B cell (primary cell): Measurements from ENCODE around the gene HMCN1. TPM values are rescaled to one million over a fixed set of nuclear protein-coding genes. Genes with fewer than 3 reads are reported as not detected.

Experiments used
- ATAC-seq: fragments of 200-7000 bp; cut with Tn5 transposase; one replicate; pipeline ENCODE4 v1.10.0; 2021; ENCODE audit warnings: low read depth, mild to moderate bottlenecking, moderate number of reproducible peaks, moderate library complexity
- CTCF ChIA-PET: fragments of 350-600 bp; sonication (Branson Sonifier 250); formaldehyde crosslinking; loops from one replicate; lab custom pipeline; 2021; ENCODE audit warnings: antibody characterized with exemption, inconsistent platforms; lab: Charles Lee
- POLR2A ChIA-PET: fragments of 350-600 bp; sonication (Branson Sonifier 250); formaldehyde crosslinking; loops from one replicate; lab custom pipeline; 2021; ENCODE audit warnings: antibody characterized with exemption; lab: Charles Lee
- DNase-seq: peaks from one replicate; pipeline ENCODE4 v3.0.0; 2013
- H2AFZ ChIP-seq: 2 replicates; pipeline ENCODE4 v1.6.1; 2012; ENCODE audit warnings: mild to moderate bottlenecking, low read depth, low read length; ENCODE audit not compliant: insufficient read depth, poor library complexity, severe bottlenecking
- H3K27ac ChIP-seq, 2 donors: 1 replicate in 1 of 2; 2 replicates in 1 of 2; pipeline ENCODE4 v1.5.1; 2012 to 2013; ENCODE audit warnings: low read length in 2 of 2, mild to moderate bottlenecking in 2 of 2, moderate library complexity in 1 of 2
- H3K27me3 ChIP-seq, 4 experiments: fragments of 200-600 bp in 1 of 4; sonication (generic) in 1 of 4; replicated peaks in 1 of 4; 1 replicate in 2 of 4; 2 replicates in 2 of 4; pipeline versions ENCODE4 v1.6.1 to v1.7.0; 2013 to 2016; ENCODE audit warnings: low read length in 3 of 4, mild to moderate bottlenecking in 2 of 4, mixed read lengths in 1 of 4, moderate library complexity in 1 of 4; ENCODE audit not compliant: insufficient read depth in 4 of 4, control insufficient read depth in 3 of 4; ENCODE audit errors: control extremely low read depth in 1 of 4
- H3K36me3 ChIP-seq, 2 experiments: replicated peaks in 1 of 2; 1 replicate in 1 of 2; 2 replicates in 1 of 2; pipeline versions ENCODE4 v1.6.1 to v1.7.1; 2013; ENCODE audit warnings: low read length in 1 of 2; ENCODE audit not compliant: insufficient read depth in 2 of 2, control insufficient read depth in 1 of 2; ENCODE audit errors: control extremely low read depth in 1 of 2, extremely low read depth in 1 of 2
- H3K4me1 ChIP-seq, 2 donors: fragments of 200-600 bp in 1 of 2; sonication (generic) in 1 of 2; 1 replicate in 1 of 2; 2 replicates in 1 of 2; pipeline versions ENCODE4 v1.5.1 to v1.6.1; 2013 to 2017; ENCODE audit warnings: low read length in 2 of 2; ENCODE audit not compliant: control insufficient read depth in 2 of 2, insufficient read depth in 2 of 2
- H3K4me2 ChIP-seq: replicated peaks from 2 replicates; pipeline ENCODE3; 2012; ENCODE audit warnings: mild to moderate bottlenecking, low read depth, low read length; ENCODE audit not compliant: poor library complexity, severe bottlenecking
- H3K4me3 ChIP-seq, 5 experiments: fragments of 200-600 bp in 1 of 5; sonication (generic) in 1 of 5; 1 replicate in 3 of 5; 2 replicates in 2 of 5; pipeline versions ENCODE4 v1.5.1 to v1.7.0; 2011 to 2016; ENCODE audit warnings: low read length in 4 of 5, mild to moderate bottlenecking in 4 of 5, low read depth in 2 of 5, control low read depth in 1 of 5, moderate library complexity in 1 of 5; ENCODE audit not compliant: insufficient read depth in 1 of 5; ENCODE audit errors: control extremely low read depth in 1 of 5, extremely low read depth in 1 of 5
- H3K79me2 ChIP-seq: fragments of 200-600 bp; sonication (generic); one replicate; pipeline ENCODE4 v1.6.0; 2016; ENCODE audit warnings: low read length; ENCODE audit not compliant: control insufficient read depth, insufficient read depth
- H3K9ac ChIP-seq: fragments of 200-600 bp; sonication (generic); 2 replicates; pipeline ENCODE4 v1.6.1; 2017; ENCODE audit warnings: mild to moderate bottlenecking, low read length, moderate library complexity
- H3K9me3 ChIP-seq, 3 donors: one replicate each; pipeline versions ENCODE4 v1.6.1 to v1.7.1; 2013; ENCODE audit warnings: low read length in 2 of 3; ENCODE audit not compliant: control insufficient read depth in 2 of 3, insufficient read depth in 1 of 3; ENCODE audit errors: control extremely low read depth in 1 of 3
- H4K20me1 ChIP-seq: 2 replicates; pipeline ENCODE4 v1.6.0; 2012; ENCODE audit warnings: mild to moderate bottlenecking, low read length; ENCODE audit not compliant: insufficient read depth, control insufficient read depth, poor library complexity, severe bottlenecking
- H3K27ac Mint-ChIP-seq: one replicate; pipeline ENCODE4 v1.8.0; 2021; ENCODE audit warnings: mixed read lengths
- H3K27me3 Mint-ChIP-seq: one replicate; pipeline ENCODE4 v1.8.0; 2021; ENCODE audit warnings: mixed read lengths
- H3K4me1 Mint-ChIP-seq: one replicate; pipeline ENCODE4 v1.8.0; 2021; ENCODE audit warnings: mixed read lengths
- H3K4me3 Mint-ChIP-seq: one replicate; pipeline ENCODE4 v1.8.0; 2021; ENCODE audit warnings: mixed read lengths
- H3K9me3 Mint-ChIP-seq: one replicate; pipeline ENCODE4 v1.8.0; 2022; ENCODE audit warnings: mixed read lengths; ENCODE audit not compliant: insufficient read depth
- CTCF ChIP-seq: fragments of 200-600 bp; IDR thresholded peaks from one replicate; pipeline ENCODE4 v1.8.0; 2022; ENCODE audit warnings: antibody characterized with exemption, mild to moderate bottlenecking
- EZH2 ChIP-seq: IDR thresholded peaks from 2 replicates; pipeline ENCODE4 v1.6.1; 2012; ENCODE audit warnings: borderline replicate concordance, low read depth, mild to moderate bottlenecking, moderate library complexity, low read length; ENCODE audit not compliant: insufficient read depth, poor library complexity, severe bottlenecking
- WGBS: methylation state at CpG from one replicate; pipeline ENCODE4 v1.1.5; 2013; ENCODE audit warnings: missing lambda C conversion rate; ENCODE audit not compliant: insufficient coverage; 5-methylcytosine and 5-hydroxymethylcytosine counted together
- intact Hi-C: fragments of 100-400 bp; cut with micrococcal nuclease; formaldehyde crosslinking; loops from one replicate; pipeline ENCODE4 v1.10.0; 2022
- polyA plus RNA-seq: library from polyadenylated mRNA; depleted of rRNA; stranded (reverse); fragments of >200 nt; gene quantifications from 2 replicates; pipeline ENCODE4 v1.2.3, GENCODE V29; 2012
- total RNA-seq, 2 donors: library from RNA; stranded (reverse); fragments of 120-200 nt in 1 of 2; gene quantifications; 1 replicate in 1 of 2; 2 replicates in 1 of 2; pipeline versions ENCODE4 v1.2.3 to v1.2.4, GENCODE V29; 2013 to 2022

HMCN1 gene
- total and polyA plus RNA-seq, 2 donors (not counting 1 experiment from before 2014, with no cell fraction given), result not detected

- POLR2A ChIA-PET, result no interaction called here
- Histone ChIP-seq H3K4me2 (no peak overlapping the region), H3K27me3 (peaks cover 0 to 4% (median 0%) of the 10 kb centered on the region in 4 experiments), H3K9ac (no peak overlapping the region), H3K79me2 (no peaks in the 10 kb centered on the region), H3K36me3 (no peaks in the 10 kb centered on the region), H3K27ac (no peak overlapping the region), H2AFZ (no peak overlapping the region), H4K20me1 (no peaks in the 10 kb centered on the region), H3K4me1 (peaks cover 0 to 2% of the 10 kb centered on the region in 2 donors), H3K4me3 (no peak overlapping the region), H3K9me3 (no peaks in the 10 kb centered on the region)
- ATAC-seq (no peak), DNase-seq (no peak)
- H3K27ac Mint-ChIP-seq, result no peak overlapping the region
- no peaks in the 10 kb centered on the region for H3K9me3 Mint-ChIP-seq
- no peak overlapping the region for H3K4me3 Mint-ChIP-seq
- intact Hi-C loops, result no loop called here
- TF ChIP-seq EZH2, result no peak
- no peak for TF ChIP-seq CTCF
- CTCF ChIA-PET, result no interaction called here
- H3K4me1 Mint-ChIP-seq, result peaks cover 6% of the 10 kb centered on the region
- no CpG with 5 or more reads among the region's 2 CpGs for WGBS
- H3K27me3 Mint-ChIP-seq, result peaks cover 10% of the 10 kb centered on the region
Measured at GRCh38 chr1:186188736-186189135, 454.5 kb downstream of the HMCN1 start.

GRCh38 chr1:186189156-186189555, 455.0 kb downstream of the HMCN1 start:
- no peaks in the 10 kb centered on the region for H3K79me2 ChIP-seq
- ChIA-PET CTCF (no interaction called here), POLR2A (no interaction called here)
- H3K36me3 ChIP-seq, result no peaks in the 10 kb centered on the region
- WGBS, result 67% methylated on average over 1 of the region's 3 CpGs
- intact Hi-C loops, result no loop called here
- Mint-ChIP-seq H3K27me3 (peaks cover 10% of the 10 kb centered on the region), H3K4me3 (no peak overlapping the region), H3K27ac (no peak overlapping the region), H3K4me1 (peaks cover 2% of the 10 kb centered on the region), H3K9me3 (peaks cover 1% of the 10 kb centered on the region)
- H3K4me2 ChIP-seq, result no peak overlapping the region
- H3K4me1 ChIP-seq, result no peaks in the 10 kb centered on the region
- no peak overlapping the region for H3K9ac ChIP-seq
- peaks cover 0 to 4% (median 0%) of the 10 kb centered on the region in 4 experiments for H3K27me3 ChIP-seq
- TF ChIP-seq EZH2, result no peak
- no peak for TF ChIP-seq CTCF
- no peak overlapping the region for H3K27ac ChIP-seq
- ATAC-seq, result no peak
- H2AFZ ChIP-seq, result no peak overlapping the region
- no peaks in the 10 kb centered on the region for H4K20me1 ChIP-seq
- no peak overlapping the region for H3K4me3 ChIP-seq
- DNase-seq, result no peak
- H3K9me3 ChIP-seq, result no peaks in the 10 kb centered on the region
